Uterus (tissue), 2 donors: ENCODE results near the gene COL23A1.

Experiments
- POLR2A ChIP-seq, 2 donors: fragments of 450-650 bp; IDR thresholded peaks; one replicate each; pipeline ENCODE4 v1.6.1; 2016; ENCODE audit warnings: antibody characterized with exemption in 2 of 2, mild to moderate bottlenecking in 1 of 2, moderate library complexity in 1 of 2
- TF ChIP-seq, protein P1 (sequence below), 4 experiments: fragments of 200-600 bp in 2 of 4; fragments of 450-650 bp in 2 of 4; sonication (generic) in 2 of 4; IDR thresholded peaks; one replicate each; pipeline ENCODE4 v1.5.1; 2016 to 2019; ENCODE audit warnings: antibody characterized with exemption in 4 of 4, mild to moderate bottlenecking in 2 of 4, moderate library complexity in 1 of 4

DNA sequence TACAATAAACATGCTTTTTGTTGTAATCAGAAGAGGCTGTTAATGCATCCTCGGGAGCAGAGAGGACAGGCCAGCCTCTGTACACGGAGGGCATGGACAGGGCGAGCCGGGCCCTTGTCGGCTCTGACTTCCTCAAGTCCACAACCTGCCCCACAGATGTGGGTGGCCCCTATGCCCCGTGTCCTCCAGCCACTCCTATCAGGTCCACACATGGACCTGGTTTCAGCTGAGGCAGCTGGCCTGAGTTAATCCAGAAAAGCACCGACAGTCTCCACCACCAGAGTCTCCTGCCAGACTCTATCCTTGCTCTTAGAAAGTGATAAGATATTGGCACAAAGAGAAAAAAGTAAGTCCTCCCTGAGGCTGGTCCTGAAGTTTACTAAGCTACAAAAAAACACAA is 305.2 kb downstream of the COL23A1 start:
- TF ChIP-seq, protein P1, sequence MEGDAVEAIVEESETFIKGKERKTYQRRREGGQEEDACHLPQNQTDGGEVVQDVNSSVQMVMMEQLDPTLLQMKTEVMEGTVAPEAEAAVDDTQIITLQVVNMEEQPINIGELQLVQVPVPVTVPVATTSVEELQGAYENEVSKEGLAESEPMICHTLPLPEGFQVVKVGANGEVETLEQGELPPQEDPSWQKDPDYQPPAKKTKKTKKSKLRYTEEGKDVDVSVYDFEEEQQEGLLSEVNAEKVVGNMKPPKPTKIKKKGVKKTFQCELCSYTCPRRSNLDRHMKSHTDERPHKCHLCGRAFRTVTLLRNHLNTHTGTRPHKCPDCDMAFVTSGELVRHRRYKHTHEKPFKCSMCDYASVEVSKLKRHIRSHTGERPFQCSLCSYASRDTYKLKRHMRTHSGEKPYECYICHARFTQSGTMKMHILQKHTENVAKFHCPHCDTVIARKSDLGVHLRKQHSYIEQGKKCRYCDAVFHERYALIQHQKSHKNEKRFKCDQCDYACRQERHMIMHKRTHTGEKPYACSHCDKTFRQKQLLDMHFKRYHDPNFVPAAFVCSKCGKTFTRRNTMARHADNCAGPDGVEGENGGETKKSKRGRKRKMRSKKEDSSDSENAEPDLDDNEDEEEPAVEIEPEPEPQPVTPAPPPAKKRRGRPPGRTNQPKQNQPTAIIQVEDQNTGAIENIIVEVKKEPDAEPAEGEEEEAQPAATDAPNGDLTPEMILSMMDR (IDR thresholded peaks at IDR 0.05), result no peak
- no peak for TF ChIP-seq POLR2A (IDR thresholded peaks at IDR 0.05)
